GM12892 (cell line): Measurements from ENCODE around the gene HILPDA.

Source experiments
- POLR2A ChIP-seq: IDR thresholded peaks from 2 replicates; pipeline ENCODE4 v1.6.1; 2011; ENCODE audit warnings: low read depth, low read length, control low read depth
- POLR2AphosphoS5 ChIP-seq: IDR thresholded peaks from 2 replicates; pipeline ENCODE4 v1.6.1; 2011; ENCODE audit warnings: low read depth, low read length, control low read depth
- TAF1 ChIP-seq: IDR thresholded peaks from 2 replicates; pipeline ENCODE4 v1.6.1; 2011; ENCODE audit warnings: low read depth, mild to moderate bottlenecking, control low read depth, low read length, borderline replicate concordance

GRCh38 chr7:128409596-128410450 lies 45.9 kb upstream of the HILPDA start, which contains the start of gene IMPDH1:
- 0 out of 2 replicates have a peak, but pooled peaks have one; percentile 38 for TF ChIP-seq POLR2A
- TF ChIP-seq POLR2AphosphoS5, result no peak
- TF ChIP-seq TAF1, result no peak
